Suprapubic skin (tissue), 4 donors: ENCODE measurements around the gene BAHD1. TPM values are rescaled to one million over a fixed set of nuclear protein-coding genes. Genes with fewer than 3 reads are reported as not detected.

Source experiments
- DNase-seq, 2 donors: peaks; one replicate each; pipeline ENCODE4 v3.0.0-alpha.2; 2019; ENCODE audit warnings: low spot score in 2 of 2
- H3K27ac ChIP-seq: fragments of 200-600 bp; sonication (generic); one replicate; pipeline ENCODE4 v1.5.1; 2019
- H3K27me3 ChIP-seq: fragments of 200-600 bp; sonication (generic); one replicate; pipeline ENCODE4 v1.5.1; 2019
- H3K36me3 ChIP-seq: fragments of 200-600 bp; sonication (generic); one replicate; pipeline ENCODE4 v1.5.1; 2019
- H3K4me1 ChIP-seq: fragments of 200-600 bp; sonication (generic); one replicate; pipeline ENCODE4 v1.5.1; 2019
- H3K4me3 ChIP-seq: fragments of 200-600 bp; sonication (generic); one replicate; pipeline ENCODE4 v1.5.1; 2019; ENCODE audit warnings: mild to moderate bottlenecking
- H3K9me3 ChIP-seq: fragments of 200-600 bp; sonication (generic); one replicate; pipeline ENCODE4 v1.5.1; 2019
- EP300 ChIP-seq: sonication (generic); formaldehyde crosslinking; IDR thresholded peaks from one replicate; pipeline ENCODE4 v1.6.1; 2017; ENCODE audit warnings: antibody characterized with exemption
- POLR2A ChIP-seq, 2 donors: fragments of 450-650 bp; IDR thresholded peaks; one replicate each; pipeline ENCODE4 v1.6.1; 2017; ENCODE audit warnings: antibody characterized with exemption in 2 of 2, mild to moderate bottlenecking in 2 of 2, moderate library complexity in 2 of 2
- POLR2AphosphoS5 ChIP-seq, 3 donors: sonication (generic); formaldehyde crosslinking; IDR thresholded peaks; one replicate each; pipeline ENCODE4 v1.6.1; 2017; ENCODE audit warnings: antibody characterized with exemption in 3 of 3
- WGBS: methylation state at CpG from one replicate; pipeline ENCODE4 v1.1.5; 2018; 5-methylcytosine and 5-hydroxymethylcytosine counted together
- total RNA-seq, 4 donors: library from RNA; depleted of rRNA; stranded (reverse); fragments of >200 nt; gene quantifications; one replicate each; pipeline ENCODE4 v1.1.0, GENCODE V29; 2016
- TF ChIP-seq, protein P1 (sequence below), 2 donors: fragments of 200-600 bp in 1 of 2; fragments of 450-650 bp in 1 of 2; sonication (generic) in 1 of 2; IDR thresholded peaks; one replicate each; pipeline ENCODE4 v1.5.1; 2016 to 2019; ENCODE audit warnings: antibody characterized with exemption in 2 of 2, mild to moderate bottlenecking in 1 of 2, moderate library complexity in 1 of 2

Gene BAHD1
- total RNA-seq, 4 donors from 2014 or later, result 16.8 to 24.6 (median 19.2) TPM

DNA sequence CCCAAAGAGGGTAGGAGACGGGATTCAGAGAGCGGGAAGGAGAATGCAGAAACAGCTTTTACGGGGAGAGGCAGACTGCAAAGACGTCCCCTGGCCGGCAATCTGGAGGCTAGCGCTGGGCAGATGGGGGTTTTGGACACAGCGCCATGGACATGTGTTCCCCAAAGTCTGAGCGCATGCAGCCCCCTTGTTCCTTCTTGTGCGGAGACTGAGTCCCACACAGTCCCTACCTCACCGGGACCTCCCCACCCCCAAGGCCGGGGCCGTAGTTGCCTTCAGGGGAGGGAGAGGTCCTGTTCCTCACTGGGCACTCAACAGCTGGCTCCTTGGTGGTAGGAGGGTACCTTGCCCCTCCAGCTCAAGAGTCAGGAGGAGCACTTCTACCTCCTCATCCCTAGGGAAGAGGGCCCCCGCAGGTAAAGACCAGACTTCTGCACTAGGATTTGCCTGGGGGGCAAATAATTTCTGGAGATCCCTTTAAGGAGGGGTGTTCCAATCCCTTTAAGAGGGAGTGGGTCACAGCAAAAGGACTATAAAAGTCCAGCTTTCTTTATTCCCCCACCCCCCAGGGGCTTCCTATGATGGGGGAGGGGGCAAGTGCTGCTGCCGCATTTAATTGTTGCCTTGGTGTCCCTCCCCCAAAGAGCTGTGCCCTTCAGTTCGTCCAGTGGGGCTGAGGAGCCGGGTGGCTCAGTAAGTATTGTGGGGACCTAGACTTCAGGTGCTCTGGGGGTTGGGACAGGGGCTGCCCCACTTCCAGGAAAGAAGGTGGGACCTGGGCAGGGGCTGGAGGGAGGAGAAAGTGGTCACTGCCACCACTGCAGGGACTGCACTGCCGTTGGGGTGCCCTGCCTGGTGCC is 3.6 kb upstream of the BAHD1 start:
- Histone ChIP-seq H3K27me3 (peaks cover 26% of the 10 kb centered on the region), H3K9me3 (no peaks in the 10 kb centered on the region), H3K36me3 (no peaks in the 10 kb centered on the region), H3K27ac (no peak overlapping the region), H3K4me3 (peak overlapping the region; percentile 49), H3K4me1 (peaks cover 49% of the 10 kb centered on the region)
- no peak for DNase-seq
- TF ChIP-seq EP300 (no peak), POLR2AphosphoS5 (IDR thresholded peaks at IDR 0.05) (no peak), POLR2A (IDR thresholded peaks at IDR 0.05) (no peak)
- TF ChIP-seq, protein P1, sequence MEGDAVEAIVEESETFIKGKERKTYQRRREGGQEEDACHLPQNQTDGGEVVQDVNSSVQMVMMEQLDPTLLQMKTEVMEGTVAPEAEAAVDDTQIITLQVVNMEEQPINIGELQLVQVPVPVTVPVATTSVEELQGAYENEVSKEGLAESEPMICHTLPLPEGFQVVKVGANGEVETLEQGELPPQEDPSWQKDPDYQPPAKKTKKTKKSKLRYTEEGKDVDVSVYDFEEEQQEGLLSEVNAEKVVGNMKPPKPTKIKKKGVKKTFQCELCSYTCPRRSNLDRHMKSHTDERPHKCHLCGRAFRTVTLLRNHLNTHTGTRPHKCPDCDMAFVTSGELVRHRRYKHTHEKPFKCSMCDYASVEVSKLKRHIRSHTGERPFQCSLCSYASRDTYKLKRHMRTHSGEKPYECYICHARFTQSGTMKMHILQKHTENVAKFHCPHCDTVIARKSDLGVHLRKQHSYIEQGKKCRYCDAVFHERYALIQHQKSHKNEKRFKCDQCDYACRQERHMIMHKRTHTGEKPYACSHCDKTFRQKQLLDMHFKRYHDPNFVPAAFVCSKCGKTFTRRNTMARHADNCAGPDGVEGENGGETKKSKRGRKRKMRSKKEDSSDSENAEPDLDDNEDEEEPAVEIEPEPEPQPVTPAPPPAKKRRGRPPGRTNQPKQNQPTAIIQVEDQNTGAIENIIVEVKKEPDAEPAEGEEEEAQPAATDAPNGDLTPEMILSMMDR (IDR thresholded peaks at IDR 0.05), result no peak
- WGBS, result 9% methylated on average over 8 of the region's 17 CpGs

DNA sequence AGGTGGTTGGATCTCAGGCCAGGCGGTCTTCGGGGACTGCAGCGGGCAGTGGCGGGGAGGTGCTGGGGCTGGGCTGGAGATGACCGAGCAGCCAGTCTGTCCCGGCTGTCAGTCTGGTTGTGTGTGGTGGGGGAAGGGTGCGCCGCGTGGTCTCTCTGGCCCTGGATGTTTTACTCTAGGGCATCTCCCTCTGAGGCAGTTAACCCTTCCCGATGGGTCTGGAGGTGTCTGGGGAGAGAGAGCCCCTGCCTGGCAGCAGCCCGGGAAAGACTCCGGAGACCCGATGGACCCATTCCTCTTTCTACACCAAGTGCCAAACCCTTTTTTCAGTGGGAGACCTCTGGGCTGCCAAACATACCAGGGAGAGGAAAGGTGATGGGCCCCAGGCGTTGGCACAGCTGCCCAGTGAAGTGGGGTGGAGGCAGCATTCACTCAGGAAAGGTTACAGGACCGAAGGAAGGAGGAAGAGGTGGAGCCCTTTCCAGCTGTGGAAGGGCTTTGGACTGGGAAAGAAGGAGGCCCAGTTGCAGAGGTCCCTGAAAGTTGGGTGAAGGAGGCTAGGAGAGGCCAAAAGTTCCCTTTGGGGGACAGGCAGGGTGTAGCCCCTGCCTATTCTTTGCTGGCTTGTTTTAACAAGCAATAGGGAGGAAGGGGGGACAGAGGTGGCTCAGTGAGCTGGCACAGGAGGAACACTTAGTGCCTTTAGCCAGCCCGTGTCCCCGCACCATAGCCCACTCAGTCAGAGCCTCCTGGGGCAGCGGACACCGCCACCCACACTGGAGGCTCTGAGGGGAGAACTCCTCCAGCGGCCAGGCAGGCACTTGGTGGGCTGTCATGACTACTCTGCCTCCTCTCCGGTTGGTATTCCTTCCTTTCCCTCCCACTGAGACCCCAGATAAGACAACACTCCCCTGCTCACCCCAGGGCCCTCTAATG is 2.7 kb upstream of the BAHD1 start:
- H3K36me3 ChIP-seq, result no peaks in the 10 kb centered on the region
- H3K4me3 ChIP-seq, result no peak overlapping the region
- no peak for TF ChIP-seq POLR2A (IDR thresholded peaks at IDR 0.05)
- no peak for TF ChIP-seq EP300
- no peak for TF ChIP-seq POLR2AphosphoS5 (IDR thresholded peaks at IDR 0.05)
- TF ChIP-seq, protein P1 (IDR thresholded peaks at IDR 0.05), result no peak
- H3K27ac ChIP-seq, result no peak overlapping the region
- WGBS, result 44% methylated on average over 15 of the region's 21 CpGs
- H3K27me3 ChIP-seq, result peaks cover 26% of the 10 kb centered on the region
- H3K9me3 ChIP-seq, result no peaks in the 10 kb centered on the region
- peaks cover 56% of the 10 kb centered on the region for H3K4me1 ChIP-seq
- DNase-seq, result no peak

DNA sequence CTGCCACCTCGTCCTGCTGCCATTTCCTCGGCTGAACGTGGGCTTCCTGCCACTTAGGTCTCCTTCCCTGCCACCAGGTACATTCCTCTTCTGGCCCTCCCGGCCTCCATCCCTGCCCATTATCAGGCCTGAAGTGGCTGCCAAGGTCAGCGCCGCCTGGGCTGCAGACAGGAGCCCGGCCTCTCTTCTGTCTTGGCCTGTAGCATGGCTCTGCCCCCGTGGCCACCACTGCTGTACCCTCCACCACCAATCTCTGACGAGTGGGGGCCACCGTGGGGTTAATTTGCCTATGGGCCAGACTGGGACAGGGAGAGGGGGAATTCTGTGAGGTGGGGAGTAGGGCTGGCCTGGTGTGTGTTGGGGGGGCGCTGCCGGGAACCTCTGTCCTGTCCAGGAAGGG is 2.0 kb upstream of the BAHD1 start:
- H3K9me3 ChIP-seq, result no peaks in the 10 kb centered on the region
- DNase-seq, result no peak

DNA sequence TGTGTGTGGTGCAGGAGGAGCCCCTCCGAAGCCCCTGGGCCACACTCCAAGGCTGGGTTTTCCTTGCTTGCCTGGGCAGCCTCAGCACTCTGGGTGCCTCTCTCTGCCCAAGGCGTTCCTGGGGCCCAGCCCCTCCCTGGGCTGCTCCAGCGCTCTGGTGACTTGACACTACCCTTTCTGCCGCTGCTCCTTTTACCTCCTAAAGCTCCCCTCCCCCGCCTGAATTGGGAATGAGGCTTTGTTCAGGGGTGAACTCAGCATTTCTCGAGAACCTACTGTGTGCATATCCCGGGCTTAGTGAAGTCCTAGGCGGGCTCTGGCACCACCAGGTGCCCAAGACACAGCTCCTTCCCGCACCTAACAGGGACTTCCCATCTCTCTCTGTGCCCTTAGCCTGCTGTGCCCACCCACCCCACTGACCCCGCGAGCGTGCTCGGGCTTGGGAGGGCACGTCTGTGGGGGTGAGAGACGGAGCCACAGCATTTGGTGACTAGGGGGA is 1.2 kb upstream of the BAHD1 start:
- Histone ChIP-seq H3K4me1 (peaks cover 60% of the 10 kb centered on the region), H3K27ac (no peak overlapping the region), H3K4me3 (peak overlapping the region; percentile 93), H3K9me3 (no peaks in the 10 kb centered on the region), H3K27me3 (peaks cover 26% of the 10 kb centered on the region), H3K36me3 (no peaks in the 10 kb centered on the region)
- WGBS, result 6% methylated on average over 5 of the region's 15 CpGs
- DNase-seq, result no peak
- TF ChIP-seq, protein P1 (IDR thresholded peaks at IDR 0.05), result no peak
- TF ChIP-seq POLR2AphosphoS5 (IDR thresholded peaks at IDR 0.05) (no peak), EP300 (no peak), POLR2A (IDR thresholded peaks at IDR 0.05) (no peak)

More for the DNA sequence above, 2.0 kb upstream of the BAHD1 start:
- peaks cover 26% of the 10 kb centered on the region for H3K27me3 ChIP-seq
- H3K4me3 ChIP-seq, result no peak overlapping the region
- H3K36me3 ChIP-seq, result no peaks in the 10 kb centered on the region
- H3K27ac ChIP-seq, result no peak overlapping the region
- peaks cover 60% of the 10 kb centered on the region for H3K4me1 ChIP-seq
- WGBS, result 69% methylated on average over 7 of the region's 12 CpGs
- TF ChIP-seq POLR2A (IDR thresholded peaks at IDR 0.05) (no peak), POLR2AphosphoS5 (IDR thresholded peaks at IDR 0.05) (no peak), EP300 (no peak)
- TF ChIP-seq, protein P1 (IDR thresholded peaks at IDR 0.05), result no peak
